GM12891 (cell line): ENCODE data around the gene CCK.

Experiments used
- DNase-seq: peaks from one replicate; pipeline ENCODE4 v3.0.0; 2011; ENCODE audit warnings: low spot score; ENCODE audit not compliant: insufficient read length
- FAIRE-seq: peaks from 2 replicates; lab custom pipeline; 2011; peaks lifted over from hg19 to GRCh38; lab: Jason Lieb, UNC
- PAX5 ChIP-seq: IDR thresholded peaks from 2 replicates; pipeline ENCODE4 v1.6.1; 2011; ENCODE audit warnings: low read length, moderate library complexity, mild to moderate bottlenecking; ENCODE audit not compliant: insufficient read depth, severe bottlenecking
- POLR2A ChIP-seq: IDR thresholded peaks from 2 replicates; pipeline ENCODE4 v1.6.1; 2011; ENCODE audit warnings: low read depth, low read length, control low read depth
- POLR2AphosphoS5 ChIP-seq: IDR thresholded peaks from 2 replicates; pipeline ENCODE4 v1.6.1; 2011; ENCODE audit warnings: low read depth, low read length, control low read depth
- POU2F2 ChIP-seq: IDR thresholded peaks from 2 replicates; pipeline ENCODE4 v1.6.1; 2011; ENCODE audit warnings: low read depth, mild to moderate bottlenecking, control low read depth, low read length, moderate library complexity
- SPI1 ChIP-seq: IDR thresholded peaks from 2 replicates; pipeline ENCODE4 v1.6.1; 2011; ENCODE audit warnings: low read depth, low read length, control low read depth
- TAF1 ChIP-seq: IDR thresholded peaks from 2 replicates; pipeline ENCODE4 v1.6.1; 2011; ENCODE audit warnings: low read depth, low read length, control low read depth

CCK gene

DNA sequence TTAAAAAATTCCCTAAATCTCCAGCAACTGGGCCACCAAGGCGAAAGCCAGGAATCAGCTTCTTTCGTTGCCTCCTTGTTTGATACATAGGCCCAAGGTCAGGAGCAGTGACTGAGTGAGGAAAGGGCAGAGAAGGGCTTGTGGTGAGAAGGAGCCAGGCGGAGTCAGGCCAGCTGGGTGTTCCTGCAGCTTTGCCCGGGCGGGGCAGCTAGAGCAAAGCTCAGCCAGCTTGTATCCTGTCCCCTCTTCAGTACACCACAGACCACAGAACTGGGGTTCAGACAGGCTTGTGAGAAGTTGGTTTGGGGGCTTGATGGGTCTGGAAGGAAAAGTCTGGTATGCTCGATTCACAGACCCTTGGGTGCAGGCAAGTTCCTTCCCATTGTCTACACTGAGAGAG is 52.6 kb downstream of the CCK start:
- FAIRE-seq (peak; percentile 91), DNase-seq (peak; percentile 32)
- TF ChIP-seq POU2F2, result no peak
- no peak for TF ChIP-seq POLR2AphosphoS5
- TF ChIP-seq POLR2A, result no peak
- no peak for TF ChIP-seq TAF1
- no peak for TF ChIP-seq SPI1
- no peak for TF ChIP-seq PAX5

- no peak for TF ChIP-seq TAF1
- TF ChIP-seq POLR2A, result no peak
- TF ChIP-seq POU2F2, result no peak
- TF ChIP-seq SPI1, result no peak
- FAIRE-seq (no peak), DNase-seq (no peak)
Observed at GRCh38 chr3:42210726-42211125, 55.3 kb downstream of the CCK start.

- DNase-seq (no peak), FAIRE-seq (no peak)
- TF ChIP-seq POLR2A (no peak), SPI1 (no peak), POU2F2 (no peak), TAF1 (no peak), POLR2AphosphoS5 (no peak), PAX5 (no peak)
Observed at GRCh38 chr3:42209917-42210316, 56.1 kb downstream of the CCK start.
